ENCODE results near the gene CNTN4. TPM values are rescaled to one million over a fixed set of nuclear protein-coding genes. Genes with fewer than 3 reads are reported as not detected.
A peak's percentile ranks its signal among the peaks of the same experiment; 100 is the strongest.

The CNTN4 gene
- total RNA-seq, 1 experiment from 2014 or later = 0.12 TPM

DNA sequence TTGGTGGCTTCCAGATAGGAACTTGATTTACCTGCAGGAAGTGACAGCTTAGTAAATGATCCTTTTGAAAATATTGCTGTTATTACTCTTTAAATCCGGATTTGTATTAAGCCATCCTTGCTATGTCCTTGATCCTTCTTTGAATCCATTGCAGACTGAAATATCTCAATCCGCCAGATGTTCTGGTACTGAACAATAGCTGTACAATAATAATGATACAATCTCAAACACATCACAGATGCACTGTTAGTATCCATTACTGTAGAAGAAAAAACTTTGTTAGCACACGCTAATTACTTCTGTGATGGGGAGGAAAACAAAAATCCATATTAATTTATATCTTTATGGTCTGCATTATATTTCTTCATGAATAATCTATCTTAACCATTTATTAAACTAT lies 202.3 kb downstream of the CNTN4 start:
- peaks cover 55% of the 10 kb centered on the region for H3K27me3 Mint-ChIP-seq (ENCODE audit: insufficient read depth, unreplicated experiment)

GRCh38 chr3:2301361-2301760 lies 202.7 kb downstream of the CNTN4 start:
- H3K4me1 Mint-ChIP-seq (ENCODE audit: insufficient read depth, unreplicated experiment) = no peaks in the 10 kb centered on the region
- H3K36me3 Mint-ChIP-seq (ENCODE audit: insufficient read depth, unreplicated experiment) = no peaks in the 10 kb centered on the region
- H3K27me3 Mint-ChIP-seq (ENCODE audit: insufficient read depth, unreplicated experiment) = peaks cover 55% of the 10 kb centered on the region
- POLR2A ChIA-PET = no interaction called here
- TF ChIP-seq, protein P1, sequence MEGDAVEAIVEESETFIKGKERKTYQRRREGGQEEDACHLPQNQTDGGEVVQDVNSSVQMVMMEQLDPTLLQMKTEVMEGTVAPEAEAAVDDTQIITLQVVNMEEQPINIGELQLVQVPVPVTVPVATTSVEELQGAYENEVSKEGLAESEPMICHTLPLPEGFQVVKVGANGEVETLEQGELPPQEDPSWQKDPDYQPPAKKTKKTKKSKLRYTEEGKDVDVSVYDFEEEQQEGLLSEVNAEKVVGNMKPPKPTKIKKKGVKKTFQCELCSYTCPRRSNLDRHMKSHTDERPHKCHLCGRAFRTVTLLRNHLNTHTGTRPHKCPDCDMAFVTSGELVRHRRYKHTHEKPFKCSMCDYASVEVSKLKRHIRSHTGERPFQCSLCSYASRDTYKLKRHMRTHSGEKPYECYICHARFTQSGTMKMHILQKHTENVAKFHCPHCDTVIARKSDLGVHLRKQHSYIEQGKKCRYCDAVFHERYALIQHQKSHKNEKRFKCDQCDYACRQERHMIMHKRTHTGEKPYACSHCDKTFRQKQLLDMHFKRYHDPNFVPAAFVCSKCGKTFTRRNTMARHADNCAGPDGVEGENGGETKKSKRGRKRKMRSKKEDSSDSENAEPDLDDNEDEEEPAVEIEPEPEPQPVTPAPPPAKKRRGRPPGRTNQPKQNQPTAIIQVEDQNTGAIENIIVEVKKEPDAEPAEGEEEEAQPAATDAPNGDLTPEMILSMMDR (IDR thresholded peaks at IDR 0.05; ENCODE audit: unreplicated experiment) = no peak
- intact Hi-C loops (cut with micrococcal nuclease) = no loop called here
- CTCF ChIA-PET = no interaction called here
- H3K9me3 Mint-ChIP-seq (ENCODE audit: unreplicated experiment) = no peaks in the 10 kb centered on the region
- BruUV-seq (replicated peaks) = no TSS peak
- DNase-seq (ENCODE audit: unreplicated experiment) = no peak
- H3K27ac Mint-ChIP-seq (ENCODE audit: low read depth, unreplicated experiment) = no peak overlapping the region
- H3K4me3 Mint-ChIP-seq (ENCODE audit: unreplicated experiment) = no peak overlapping the region

More for the DNA sequence above, 202.3 kb downstream of the CNTN4 start:
- no peak for DNase-seq (ENCODE audit: unreplicated experiment)
- H3K27ac Mint-ChIP-seq (ENCODE audit: low read depth, unreplicated experiment) = no peak overlapping the region
- ChIA-PET POLR2A (no interaction called here), CTCF (no interaction called here)
- H3K9me3 Mint-ChIP-seq (ENCODE audit: unreplicated experiment) = no peaks in the 10 kb centered on the region
- H3K4me1 Mint-ChIP-seq (ENCODE audit: insufficient read depth, unreplicated experiment) = no peaks in the 10 kb centered on the region
- no peaks in the 10 kb centered on the region for H3K36me3 Mint-ChIP-seq (ENCODE audit: insufficient read depth, unreplicated experiment)
- no TSS peak for BruUV-seq (replicated peaks)
- TF ChIP-seq, protein P1 (IDR thresholded peaks at IDR 0.05; ENCODE audit: unreplicated experiment) = no peak
- intact Hi-C loops (cut with micrococcal nuclease) = no loop called here
- no peak overlapping the region for H3K4me3 Mint-ChIP-seq (ENCODE audit: unreplicated experiment)

DNA sequence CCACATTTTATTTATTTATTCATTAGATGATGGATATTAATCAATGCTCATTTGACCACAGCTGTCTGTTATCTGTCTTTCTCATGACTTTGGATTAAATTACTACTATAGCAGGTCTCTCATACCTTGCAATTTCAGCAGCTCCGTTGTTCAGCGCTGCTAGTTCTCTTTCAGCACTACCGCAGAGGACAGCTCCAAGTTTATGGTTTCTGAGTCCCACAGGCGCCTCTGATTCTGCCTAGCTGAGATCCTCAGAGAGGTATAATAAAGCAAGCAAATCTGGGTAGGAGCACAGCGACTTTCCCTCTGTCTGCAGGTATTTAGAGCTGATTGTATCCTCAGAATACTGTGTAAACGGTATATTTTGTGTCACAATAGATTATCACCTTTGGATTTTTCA lies 204.9 kb downstream of the CNTN4 start:
- Mint-ChIP-seq H3K36me3 (ENCODE audit: insufficient read depth, unreplicated experiment) (no peaks in the 10 kb centered on the region), H3K4me1 (ENCODE audit: insufficient read depth, unreplicated experiment) (no peaks in the 10 kb centered on the region), H3K9me3 (ENCODE audit: unreplicated experiment) (no peaks in the 10 kb centered on the region), H3K27me3 (ENCODE audit: insufficient read depth, unreplicated experiment) (peaks cover 53% of the 10 kb centered on the region), H3K27ac (ENCODE audit: low read depth, unreplicated experiment) (no peak overlapping the region), H3K4me3 (ENCODE audit: unreplicated experiment) (no peak overlapping the region)
- peak; percentile 54 for DNase-seq (ENCODE audit: unreplicated experiment)
- intact Hi-C loops (cut with micrococcal nuclease) = no loop called here
- TF ChIP-seq, protein P1 (IDR thresholded peaks at IDR 0.05; ENCODE audit: unreplicated experiment) = no peak
- ChIA-PET CTCF (no interaction called here), POLR2A (no interaction called here)
- no TSS peak for BruUV-seq (replicated peaks)

GRCh38 chr3:2311022-2311421 lies 212.4 kb downstream of the CNTN4 start:
- ChIA-PET POLR2A (no interaction called here), CTCF (interaction anchor here (0.5 to 0.7 kb wide), 2 partner anchors 191 to 1610 kb away, joined by 3 read pairs; no protein-coding TSS in a partner anchor)
- Mint-ChIP-seq H3K27ac (ENCODE audit: low read depth, unreplicated experiment) (no peak overlapping the region), H3K4me1 (ENCODE audit: insufficient read depth, unreplicated experiment) (no peaks in the 10 kb centered on the region), H3K9me3 (ENCODE audit: unreplicated experiment) (no peaks in the 10 kb centered on the region), H3K27me3 (ENCODE audit: insufficient read depth, unreplicated experiment) (peaks cover 52% of the 10 kb centered on the region), H3K4me3 (ENCODE audit: unreplicated experiment) (no peak overlapping the region), H3K36me3 (ENCODE audit: insufficient read depth, unreplicated experiment) (no peaks in the 10 kb centered on the region)
- intact Hi-C loops (cut with micrococcal nuclease) = no loop called here
- no peak for DNase-seq (ENCODE audit: unreplicated experiment)
- BruUV-seq (replicated peaks) = no TSS peak
- TF ChIP-seq, protein P1 (IDR thresholded peaks at IDR 0.05; ENCODE audit: unreplicated experiment) = no peak
